Right lobe of liver (tissue), 6 donors: ENCODE measurements around the gene CHKB. TPM values are rescaled to one million over a fixed set of nuclear protein-coding genes. Genes with fewer than 3 reads are reported as not detected.
A peak's percentile ranks its signal among the peaks of the same experiment; 100 is the strongest.
"Not testable (repeated sequence)": the region's sequence is repeated elsewhere in the genome, so short reads cannot be mapped to it uniquely, and the experiment has no call there.

Source experiments
- ATAC-seq, 4 donors: fragments of 200-7000 bp; cut with Tn5 transposase; one replicate each; pipeline ENCODE4 v1.9.1; 2020; ENCODE audit warnings: mild to moderate bottlenecking in 4 of 4, moderate library complexity in 4 of 4
- DNase-seq, 3 donors: peaks; one replicate each; pipeline ENCODE4 v3.0.0-alpha.2; 2020
- H3K27ac ChIP-seq, 3 donors: fragments of 200-600 bp; one replicate each; pipeline ENCODE4 v1.8.0; 2022
- H3K27me3 ChIP-seq, 2 donors: fragments of 200-600 bp; one replicate each; pipeline ENCODE4 v1.8.0; 2022
- H3K36me3 ChIP-seq, 4 donors: fragments of 200-600 bp; sonication (generic) in 1 of 4; one replicate each; pipeline versions ENCODE4 v1.5.1 to v1.8.0; 2017 to 2022; ENCODE audit warnings: control low read depth in 1 of 4
- H3K4me1 ChIP-seq, 4 donors: fragments of 200-600 bp; sonication (generic) in 1 of 4; one replicate each; pipeline versions ENCODE4 v1.5.1 to v1.8.0; 2017 to 2022; ENCODE audit warnings: control low read depth in 1 of 4
- H3K4me3 ChIP-seq, 3 donors: fragments of 200-600 bp; one replicate each; pipeline ENCODE4 v1.8.0; 2022
- H3K9me3 ChIP-seq, 4 donors: fragments of 200-600 bp; sonication (generic) in 1 of 4; one replicate each; pipeline versions ENCODE4 v1.5.1 to v1.8.0; 2017 to 2022; ENCODE audit warnings: control low read depth in 1 of 4
- POLR2A ChIP-seq: fragments of 450-650 bp; IDR thresholded peaks from one replicate; pipeline ENCODE4 v1.6.1; 2017; ENCODE audit warnings: antibody characterized with exemption, mild to moderate bottlenecking
- WGBS: methylation state at CpG from one replicate; pipeline ENCODE4 v1.1.6; 2018; ENCODE audit warnings: low coverage, low lambda C conversion rate; ENCODE audit not compliant: insufficient coverage; ENCODE audit errors: missing lambda C conversion rate; 5-methylcytosine and 5-hydroxymethylcytosine counted together
- intact Hi-C, 2 donors: fragments of 100-400 bp; cut with DNase I; formaldehyde crosslinking; loops; one replicate each; pipeline versions ENCODE4 v1.11.2 to v1.14.1; 2022
- total RNA-seq, 6 experiments: library from RNA; depleted of rRNA in 2 of 6; stranded (reverse); fragments of >200 nt in 2 of 6; fragmentation: NEBNext Ultra II Directional in 3 of 6; extraction: Animal tissue kit (Norgen Biotek cat#: 25700) in 3 of 6; gene quantifications; one replicate each; pipeline versions ENCODE4 v1.1.0 to v1.2.4, GENCODE V29; 2016 to 2023
- TF ChIP-seq, protein P1 (sequence below), 4 donors: fragments of 200-600 bp in 3 of 4; fragments of 450-650 bp in 1 of 4; IDR thresholded peaks; one replicate each; pipeline versions ENCODE4 v1.5.1 to v1.8.0; 2016 to 2022; ENCODE audit warnings: antibody characterized with exemption in 4 of 4, mild to moderate bottlenecking in 2 of 4
- donor health status: DM: no; HTN: yes; CAD: no.
- donor health status: DM: no; HTN: no; CAD: no.
- donor health status: DM: no; HTN: no; CAD: no.
- donor health status: DM: no; HTN: yes; CAD: no.
- donor health status: DM: no; HTN: yes; CAD: no.

The CHKB gene
- total RNA-seq, 6 experiments from 2014 or later = 10.9 to 43.4 (median 26.7) TPM

DNA sequence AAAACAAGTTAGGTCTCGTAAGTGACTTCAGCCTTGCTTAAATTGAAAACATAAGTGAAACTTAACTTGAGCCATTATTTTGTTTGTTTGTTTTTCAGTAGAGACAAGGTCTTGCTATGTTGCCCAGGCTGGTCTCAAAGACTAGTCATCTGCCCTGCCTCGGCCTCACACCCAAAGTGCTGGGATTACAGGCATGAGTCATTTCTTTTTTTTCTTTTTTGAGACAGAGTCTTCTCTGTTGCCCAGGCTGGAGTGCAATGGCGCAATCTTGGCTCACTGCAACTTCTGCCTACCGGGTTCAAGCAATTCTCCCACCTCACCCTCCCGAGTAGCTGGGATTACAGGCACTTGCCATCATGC lies 41.0 kb downstream of the CHKB start:
- peak overlapping the region; percentile 44 to 97 (median 96) for H3K27ac ChIP-seq
- ATAC-seq (peak in 2 of 4 donors; percentile 16 to 47), DNase-seq (peak in 2 of 3 donors; percentile 62 to 65)
- peaks cover 0 to 19% (median 9%) of the 10 kb centered on the region in 4 donors for H3K4me1 ChIP-seq
- intact Hi-C loops, H3K9me3 ChIP-seq, H3K4me3 ChIP-seq, H3K36me3 ChIP-seq, H3K27me3 ChIP-seq: not testable (repeated sequence)
- WGBS = 39% methylated on average over 5 of the region's 5 CpGs
- TF ChIP-seq POLR2A = peak; percentile 60

DNA sequence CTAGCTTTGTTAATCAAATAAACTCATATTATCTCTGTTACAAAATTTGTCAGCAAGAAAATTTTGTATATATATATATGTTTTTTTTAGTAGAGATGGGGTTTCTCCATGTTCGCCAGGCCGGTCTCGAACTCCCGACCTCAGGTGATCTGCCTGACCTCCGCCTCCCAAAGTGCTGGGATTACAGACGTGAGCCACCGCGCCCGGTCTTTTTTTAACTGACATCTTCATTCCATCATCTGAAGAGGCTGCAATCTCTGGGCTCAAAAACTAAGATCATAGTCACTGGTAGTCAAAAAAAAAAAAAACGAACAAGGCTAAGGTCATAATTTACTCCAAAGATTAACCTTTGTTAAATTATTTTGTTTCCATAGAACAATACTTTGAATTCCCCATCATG lies 42.3 kb downstream of the CHKB start:
- TF ChIP-seq, protein P1, sequence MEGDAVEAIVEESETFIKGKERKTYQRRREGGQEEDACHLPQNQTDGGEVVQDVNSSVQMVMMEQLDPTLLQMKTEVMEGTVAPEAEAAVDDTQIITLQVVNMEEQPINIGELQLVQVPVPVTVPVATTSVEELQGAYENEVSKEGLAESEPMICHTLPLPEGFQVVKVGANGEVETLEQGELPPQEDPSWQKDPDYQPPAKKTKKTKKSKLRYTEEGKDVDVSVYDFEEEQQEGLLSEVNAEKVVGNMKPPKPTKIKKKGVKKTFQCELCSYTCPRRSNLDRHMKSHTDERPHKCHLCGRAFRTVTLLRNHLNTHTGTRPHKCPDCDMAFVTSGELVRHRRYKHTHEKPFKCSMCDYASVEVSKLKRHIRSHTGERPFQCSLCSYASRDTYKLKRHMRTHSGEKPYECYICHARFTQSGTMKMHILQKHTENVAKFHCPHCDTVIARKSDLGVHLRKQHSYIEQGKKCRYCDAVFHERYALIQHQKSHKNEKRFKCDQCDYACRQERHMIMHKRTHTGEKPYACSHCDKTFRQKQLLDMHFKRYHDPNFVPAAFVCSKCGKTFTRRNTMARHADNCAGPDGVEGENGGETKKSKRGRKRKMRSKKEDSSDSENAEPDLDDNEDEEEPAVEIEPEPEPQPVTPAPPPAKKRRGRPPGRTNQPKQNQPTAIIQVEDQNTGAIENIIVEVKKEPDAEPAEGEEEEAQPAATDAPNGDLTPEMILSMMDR (IDR thresholded peaks at IDR 0.05) = no peak
- no peak for TF ChIP-seq POLR2A
- Histone ChIP-seq H3K4me3 (no peak overlapping the region), H3K9me3 (no peaks in the 10 kb centered on the region), H3K27me3 (no peaks in the 10 kb centered on the region), H3K4me1 (peaks cover 0 to 19% (median 9%) of the 10 kb centered on the region in 4 donors), H3K27ac (peak overlapping the region; percentile 89 to 97 (median 96)), H3K36me3 (no peaks in the 10 kb centered on the region)
- ATAC-seq (no peak), DNase-seq (peak in 1 of 3 donors; percentile 51)
- intact Hi-C loops = no loop called here
- WGBS = 80% methylated on average over 10 of the region's 10 CpGs

DNA sequence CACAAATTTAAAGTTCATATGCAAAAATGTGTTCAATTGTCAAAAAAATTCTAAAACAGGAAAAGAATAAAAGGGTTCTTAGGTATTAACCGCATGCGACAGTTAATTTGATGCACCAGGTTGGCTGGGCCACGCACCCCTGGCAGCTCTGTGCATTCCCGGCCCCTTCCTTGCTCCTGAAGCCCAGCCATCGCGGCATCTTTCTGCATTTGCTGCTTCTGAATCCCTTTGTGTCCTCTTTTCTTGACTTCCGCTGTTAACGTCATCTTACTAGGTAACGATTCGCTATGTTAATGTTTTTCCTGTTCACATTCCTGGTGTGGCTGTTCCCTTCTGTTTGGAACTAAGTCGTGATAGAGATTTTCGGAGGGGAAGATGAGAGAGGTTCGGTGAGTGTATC lies 44.9 kb downstream of the CHKB start:
- Histone ChIP-seq H3K4me1 (peaks cover 0 to 24% (median 9%) of the 10 kb centered on the region in 4 donors), H3K9me3 (no peaks in the 10 kb centered on the region), H3K27me3 (no peaks in the 10 kb centered on the region), H3K27ac (peak overlapping the region; percentile 89 to 97 (median 96)), H3K36me3 (no peaks in the 10 kb centered on the region), H3K4me3 (no peak overlapping the region)
- WGBS = 92% methylated on average over 13 of the region's 13 CpGs
- peak in 1 of 3 donors; percentile 27 for DNase-seq
- TF ChIP-seq, protein P1 (IDR thresholded peaks at IDR 0.05) = no peak
- TF ChIP-seq POLR2A = no peak
- no peak for ATAC-seq
- intact Hi-C loops = no loop called here

DNA sequence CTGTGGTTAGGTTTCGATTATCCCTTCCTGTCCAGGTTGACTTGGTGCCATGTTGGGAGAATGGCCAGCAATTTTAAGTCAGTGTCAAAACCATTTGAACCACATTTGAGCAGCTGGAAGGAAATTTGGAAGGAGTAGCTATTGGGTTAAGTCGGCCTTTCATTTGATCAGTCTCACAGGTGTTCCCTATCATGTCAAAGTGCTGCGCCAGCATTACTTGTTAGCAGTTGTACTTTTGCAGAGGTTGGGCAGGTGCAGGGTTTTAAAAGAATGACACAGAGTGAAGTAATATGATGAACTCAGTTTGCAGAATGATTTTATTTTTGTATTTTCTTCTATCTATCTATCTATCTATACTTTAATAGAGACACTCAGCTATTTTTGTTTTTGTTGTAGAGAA lies 46.4 kb downstream of the CHKB start:
- Histone ChIP-seq H3K4me3 (no peak overlapping the region), H3K4me1 (peaks cover 0 to 24% (median 9%) of the 10 kb centered on the region in 4 donors), H3K9me3 (no peaks in the 10 kb centered on the region), H3K36me3 (no peaks in the 10 kb centered on the region), H3K27me3 (no peaks in the 10 kb centered on the region), H3K27ac (no peak overlapping the region)
- no peak for DNase-seq
- TF ChIP-seq, protein P1 (IDR thresholded peaks at IDR 0.05) = no peak
- no peak for TF ChIP-seq POLR2A
- intact Hi-C loops = no loop called here
- no peak for ATAC-seq
- 63% methylated on average over 3 of the region's 3 CpGs for WGBS

DNA sequence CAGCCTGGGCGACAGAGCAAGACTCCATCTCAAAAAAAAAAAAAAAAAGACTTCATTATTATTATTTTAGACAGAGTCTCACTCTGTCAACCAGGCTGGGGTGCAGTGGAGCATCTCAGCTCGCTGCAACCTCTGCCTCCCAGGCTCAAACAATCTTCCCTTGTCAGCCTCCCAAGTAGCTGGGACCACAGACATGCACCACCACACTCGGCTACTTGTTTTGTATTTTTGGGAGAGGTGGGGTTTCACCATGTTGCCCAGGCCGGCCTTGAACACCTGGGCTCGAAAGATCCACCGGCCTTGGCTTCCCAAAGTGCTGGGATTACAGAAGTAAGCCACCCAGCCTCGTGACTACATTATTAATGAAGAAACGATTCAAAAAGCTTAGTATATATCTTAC lies 47.5 kb downstream of the CHKB start:
- TF ChIP-seq POLR2A = no peak
- TF ChIP-seq, protein P1 (IDR thresholded peaks at IDR 0.05) = no peak
- H3K4me1 ChIP-seq = peaks cover 0 to 20% (median 8%) of the 10 kb centered on the region in 4 donors
- DNase-seq (peak in 1 of 3 donors; percentile 17), ATAC-seq (no peak)
- H3K27me3 ChIP-seq = no peaks in the 10 kb centered on the region
- H3K4me3 ChIP-seq = no peak overlapping the region
- H3K36me3 ChIP-seq = no peaks in the 10 kb centered on the region
- H3K9me3 ChIP-seq = no peaks in the 10 kb centered on the region
- no peak overlapping the region for H3K27ac ChIP-seq
- intact Hi-C loops = no loop called here
- WGBS = 79% methylated on average over 7 of the region's 8 CpGs
